NT2/D1 (cell line): ENCODE data around the gene ELMO1.

Experiments used
- DNase-seq: peaks from one replicate; pipeline ENCODE4 v3.0.0-alpha.2; 2011; ENCODE audit warnings: low read depth, low spot score
- H3K27me3 ChIP-seq: 2 replicates; pipeline ENCODE4 v1.6.0; 2011; ENCODE audit warnings: mild to moderate bottlenecking; ENCODE audit not compliant: insufficient read length, insufficient read depth
- H3K36me3 ChIP-seq: 2 replicates; pipeline ENCODE4 v1.6.1; 2011; ENCODE audit warnings: mild to moderate bottlenecking, low read length, mixed read lengths; ENCODE audit not compliant: insufficient read depth, insufficient read length
- H3K4me1 ChIP-seq: 2 replicates; pipeline ENCODE4 v1.5.1; 2011; ENCODE audit not compliant: insufficient read depth, insufficient read length
- H3K4me3 ChIP-seq: 2 replicates; pipeline ENCODE4 v1.5.1; 2011; ENCODE audit warnings: low read depth; ENCODE audit not compliant: insufficient read length
- H3K9ac ChIP-seq: 2 replicates; pipeline ENCODE4 v1.6.0; 2011; ENCODE audit warnings: low read depth; ENCODE audit not compliant: insufficient read length
- H3K9me3 ChIP-seq: 2 replicates; pipeline ENCODE4 v1.5.1; 2011; ENCODE audit warnings: mild to moderate bottlenecking, low read length; ENCODE audit not compliant: insufficient read depth
- SUZ12 ChIP-seq: IDR thresholded peaks from 2 replicates; pipeline ENCODE4 v1.6.1; 2011; ENCODE audit not compliant: insufficient read length, insufficient read depth; ENCODE audit errors: extremely low read depth
- YY1 ChIP-seq: IDR thresholded peaks from 2 replicates; pipeline ENCODE4 v1.6.1; 2011; ENCODE audit not compliant: insufficient read length, insufficient read depth
- ZNF274 ChIP-seq: IDR thresholded peaks from 2 replicates; pipeline ENCODE4 v1.6.1; 2011; ENCODE audit warnings: mild to moderate bottlenecking, low read depth, low read length

Gene ELMO1

DNA sequence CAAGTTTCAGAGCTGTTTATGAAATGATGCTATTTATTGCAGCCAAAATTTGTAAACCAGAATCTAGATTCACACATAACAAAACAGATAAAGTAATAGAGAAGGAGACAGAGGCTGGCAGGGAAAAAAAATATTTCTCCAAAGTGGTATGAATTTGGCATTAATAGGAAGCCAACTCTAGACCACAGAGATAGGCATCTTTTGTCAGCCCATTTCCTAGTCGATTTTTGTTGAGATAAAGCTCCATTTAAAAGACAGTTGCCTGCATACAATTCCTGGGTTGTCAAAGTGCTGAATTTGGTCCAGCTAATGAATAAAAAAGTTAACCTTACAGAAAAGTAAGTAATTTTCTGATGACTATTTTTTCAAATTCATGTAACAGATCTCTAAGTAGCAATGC lies 219.3 kb downstream of the ELMO1 start:
- no peaks in the 10 kb centered on the region for H3K27me3 ChIP-seq
- no peaks in the 10 kb centered on the region for H3K36me3 ChIP-seq

DNA sequence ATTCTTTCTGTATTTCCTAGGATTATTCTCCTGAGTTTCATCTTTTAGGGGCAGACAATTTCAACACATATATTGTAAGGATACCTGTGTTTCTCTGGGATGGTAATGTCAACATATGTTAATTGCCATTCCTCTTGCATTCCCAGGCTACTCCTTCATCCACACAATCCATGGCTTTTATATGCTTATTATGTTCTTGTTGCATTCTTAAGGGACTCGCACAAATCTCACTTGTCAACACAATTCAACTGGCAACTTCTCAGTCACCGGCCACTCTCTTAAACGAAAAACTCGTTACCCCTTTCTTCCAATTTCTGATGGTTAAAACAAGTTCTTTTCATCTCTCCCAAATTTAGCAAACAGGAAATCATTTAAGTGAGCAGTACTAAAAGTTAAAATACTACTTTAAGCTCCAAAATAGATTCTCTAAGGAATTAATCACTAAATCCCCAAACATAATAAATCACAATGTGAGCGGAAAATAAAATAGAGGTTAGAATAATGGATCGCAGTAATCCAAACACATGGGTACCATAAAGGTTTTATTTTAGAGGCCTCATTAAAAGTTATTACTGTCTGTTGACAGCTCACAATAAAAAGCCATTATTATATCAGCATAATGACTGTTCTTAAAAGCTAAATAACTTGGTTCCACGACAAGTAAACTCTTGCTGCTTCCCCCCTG lies 223.2 kb downstream of the ELMO1 start:
- DNase-seq: no peak
- TF ChIP-seq ZNF274: no peak
- no peak for TF ChIP-seq YY1
- no peak for TF ChIP-seq SUZ12
- Histone ChIP-seq H3K36me3 (peaks cover 5% of the 10 kb centered on the region), H3K9ac (no peak overlapping the region), H3K9me3 (no peaks in the 10 kb centered on the region), H3K27me3 (no peaks in the 10 kb centered on the region), H3K4me1 (no peaks in the 10 kb centered on the region), H3K4me3 (no peak overlapping the region)

More for the DNA sequence above, 219.3 kb downstream of the ELMO1 start:
- no peak for DNase-seq
- Histone ChIP-seq H3K9ac (no peak overlapping the region), H3K4me1 (no peaks in the 10 kb centered on the region), H3K9me3 (no peaks in the 10 kb centered on the region), H3K4me3 (no peak overlapping the region)
- no peak for TF ChIP-seq YY1
- no peak for TF ChIP-seq ZNF274
- TF ChIP-seq SUZ12: no peak

DNA sequence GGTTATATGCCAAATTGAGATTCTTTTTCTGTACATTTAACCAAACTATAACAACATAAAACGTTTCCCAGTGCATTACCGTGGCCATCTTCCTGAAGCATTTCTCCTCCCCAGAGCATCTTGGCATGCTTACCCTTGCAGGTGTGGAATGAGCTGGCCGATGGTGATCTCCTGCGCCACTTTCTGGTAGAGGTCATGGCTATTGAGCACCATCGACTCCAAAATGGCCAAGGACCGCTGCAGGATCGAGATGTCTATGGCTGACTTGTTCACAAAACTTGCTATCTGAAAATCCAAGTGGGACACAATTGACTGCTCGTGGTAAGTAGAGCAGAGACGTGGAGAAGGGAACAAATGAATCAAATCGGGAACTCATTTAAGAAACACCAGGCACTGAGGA lies 223.9 kb downstream of the ELMO1 start:
- Histone ChIP-seq H3K9me3 (no peaks in the 10 kb centered on the region), H3K4me3 (no peak overlapping the region), H3K9ac (no peak overlapping the region), H3K27me3 (no peaks in the 10 kb centered on the region), H3K4me1 (no peaks in the 10 kb centered on the region), H3K36me3 (peaks cover 5% of the 10 kb centered on the region)
- no peak for DNase-seq
- TF ChIP-seq SUZ12: no peak
- no peak for TF ChIP-seq YY1
- no peak for TF ChIP-seq ZNF274

DNA sequence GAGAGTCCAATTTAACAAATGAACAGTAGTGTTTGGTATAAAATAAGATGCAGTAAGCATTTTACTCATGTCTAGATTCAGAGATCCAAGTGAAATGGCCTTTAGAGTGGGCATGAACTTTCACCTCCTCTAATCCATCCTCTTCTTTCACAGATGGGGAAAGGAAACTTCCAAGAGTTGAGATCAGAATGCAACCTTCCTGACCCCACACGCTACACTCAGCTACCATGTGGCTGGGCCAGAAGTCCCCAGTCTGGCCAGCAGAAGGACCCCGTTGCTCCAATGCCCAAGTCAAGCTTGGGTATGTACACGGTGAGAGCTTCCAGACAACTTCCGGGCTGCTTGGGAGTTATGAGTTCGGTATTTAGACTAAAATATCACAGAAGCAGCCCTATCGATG lies 228.0 kb downstream of the ELMO1 start:
- Histone ChIP-seq H3K9me3 (no peaks in the 10 kb centered on the region), H3K4me1 (no peaks in the 10 kb centered on the region), H3K36me3 (peaks cover 5% of the 10 kb centered on the region), H3K4me3 (no peak overlapping the region), H3K9ac (no peak overlapping the region), H3K27me3 (no peaks in the 10 kb centered on the region)
- no peak for DNase-seq
- TF ChIP-seq YY1 (no peak), SUZ12 (no peak), ZNF274 (no peak)

DNA sequence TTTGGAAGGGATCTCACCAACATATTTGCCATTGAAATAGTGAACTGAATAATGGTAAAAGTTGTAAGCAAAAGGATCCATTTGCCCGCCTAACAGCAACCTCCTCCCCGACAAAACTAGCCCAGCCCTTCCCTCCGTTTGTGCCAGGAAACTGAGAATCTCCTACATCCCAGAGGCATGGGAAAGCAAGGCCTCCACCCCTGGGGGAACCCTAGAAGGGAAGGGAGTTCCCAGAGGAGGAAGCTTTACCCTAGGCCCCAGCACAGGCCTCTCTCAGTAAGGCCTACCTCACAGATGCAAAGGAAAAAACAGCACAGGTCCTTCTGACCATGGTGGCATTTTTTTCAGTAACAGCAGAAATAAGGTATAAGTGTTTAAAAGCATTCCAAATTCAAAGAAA lies 229.7 kb downstream of the ELMO1 start:
- Histone ChIP-seq H3K4me3 (no peak overlapping the region), H3K27me3 (no peaks in the 10 kb centered on the region), H3K9me3 (no peaks in the 10 kb centered on the region), H3K4me1 (no peaks in the 10 kb centered on the region), H3K9ac (no peak overlapping the region), H3K36me3 (peaks cover 5% of the 10 kb centered on the region)
- TF ChIP-seq YY1 (no peak), ZNF274 (no peak), SUZ12 (no peak)
- DNase-seq: no peak

DNA sequence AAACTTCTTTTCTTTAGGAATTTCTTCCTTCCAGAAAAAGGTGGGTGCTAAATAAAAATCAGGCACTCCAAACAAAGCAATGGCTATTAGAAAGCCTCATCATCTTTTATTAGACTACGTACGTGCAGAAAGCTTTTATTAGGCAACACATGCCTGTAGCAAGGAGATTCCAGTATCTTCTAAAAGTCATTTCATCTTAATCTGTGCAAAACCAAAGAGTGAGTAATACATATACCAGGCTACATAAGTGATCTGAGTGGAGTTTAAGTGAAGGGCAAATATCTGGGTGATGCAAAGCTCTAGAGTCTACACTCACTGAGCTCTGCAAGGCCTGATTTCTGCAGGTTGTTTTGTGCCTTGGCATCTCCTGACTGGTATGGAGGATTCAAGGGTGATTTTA lies 231.7 kb downstream of the ELMO1 start:
- no peak for DNase-seq
- no peak overlapping the region for H3K4me3 ChIP-seq
- H3K9me3 ChIP-seq: no peaks in the 10 kb centered on the region
- H3K27me3 ChIP-seq: no peaks in the 10 kb centered on the region
- H3K36me3 ChIP-seq: peaks cover 5% of the 10 kb centered on the region
- H3K4me1 ChIP-seq: no peaks in the 10 kb centered on the region
- TF ChIP-seq ZNF274 (no peak), SUZ12 (no peak), YY1 (no peak)
- H3K9ac ChIP-seq: no peak overlapping the region

DNA sequence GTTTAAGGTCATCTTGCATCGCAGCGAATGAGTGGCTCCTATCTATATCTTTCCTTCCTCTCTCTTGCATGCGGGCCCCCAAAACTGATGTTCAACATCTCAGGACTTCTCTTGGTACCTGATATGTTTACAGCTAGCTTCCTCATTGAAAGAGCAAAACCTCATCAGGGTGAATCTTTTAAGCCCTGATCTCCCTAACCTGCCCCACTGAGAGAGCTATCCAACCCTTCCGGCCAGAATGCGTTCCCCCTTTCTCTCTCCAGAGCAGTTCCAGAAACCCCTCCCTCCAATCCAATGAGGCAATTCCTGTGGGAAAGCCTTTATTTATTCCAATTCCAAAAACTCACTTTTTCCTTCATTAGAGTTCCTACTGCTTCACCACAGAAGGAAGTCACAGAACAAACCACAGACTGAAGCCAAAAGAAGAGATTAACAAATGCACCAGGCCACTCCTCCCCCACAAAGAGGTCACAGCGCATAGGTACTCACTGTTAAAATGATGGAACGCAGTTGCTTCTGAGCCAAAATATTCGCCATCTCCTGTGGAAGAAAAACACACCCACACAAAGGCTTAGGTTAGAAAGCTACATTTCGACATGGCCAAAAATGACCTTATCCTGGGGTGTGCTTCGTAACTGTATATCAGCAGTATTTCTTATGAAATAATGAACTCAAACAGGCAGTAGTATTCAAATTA lies 232.4 kb downstream of the ELMO1 start:
- no peak for DNase-seq
- H3K9me3 ChIP-seq: no peaks in the 10 kb centered on the region
- H3K27me3 ChIP-seq: no peaks in the 10 kb centered on the region
- no peak for TF ChIP-seq SUZ12
- no peak for TF ChIP-seq ZNF274
- H3K4me1 ChIP-seq: no peaks in the 10 kb centered on the region
- H3K4me3 ChIP-seq: no peak overlapping the region
- H3K9ac ChIP-seq: no peak overlapping the region
- H3K36me3 ChIP-seq: peaks cover 4% of the 10 kb centered on the region
